Neural progenitor cell (in vitro differentiated cells): ENCODE results near the gene SSBP3. TPM values are rescaled to one million over a fixed set of nuclear protein-coding genes. Genes with fewer than 3 reads are reported as not detected.

Experiments used
- DNase-seq: peaks from one replicate; pipeline ENCODE4 v3.0.0-alpha.2; 2016; ENCODE audit warnings: low spot score
- H2AFZ ChIP-seq: fragments of 200-600 bp; sonication (generic); replicated peaks from 2 replicates; pipeline ENCODE4 v1.6.1; 2016; ENCODE audit warnings: antibody characterized with exemption
- H3F3A ChIP-seq: fragments of 200-600 bp; sonication (generic); 2 replicates; pipeline ENCODE4 v1.6.1; 2016; ENCODE audit warnings: antibody characterized with exemption, low read depth
- H3K27ac ChIP-seq: fragments of 200-600 bp; sonication (generic); 2 replicates; pipeline ENCODE4 v1.5.1; 2016; ENCODE audit warnings: mild to moderate bottlenecking
- H3K27me3 ChIP-seq: fragments of 200-600 bp; sonication (generic); 2 replicates; pipeline ENCODE4 v1.6.1; 2016; ENCODE audit warnings: mild to moderate bottlenecking, moderate library complexity
- H3K36me3 ChIP-seq: fragments of 200-600 bp; sonication (generic); 2 replicates; pipeline ENCODE4 v1.5.1; 2016
- H3K4me1 ChIP-seq: fragments of 200-600 bp; sonication (generic); 2 replicates; pipeline ENCODE4 v1.6.1; 2016; ENCODE audit warnings: mixed run types
- H3K4me2 ChIP-seq: fragments of 200-600 bp; sonication (generic); 2 replicates; pipeline ENCODE4 v1.6.1; 2016
- H3K4me3 ChIP-seq: fragments of 200-600 bp; sonication (generic); 2 replicates; pipeline ENCODE4 v1.5.1; 2016
- H3K79me2 ChIP-seq: fragments of 200-600 bp; sonication (generic); 2 replicates; pipeline ENCODE4 v1.6.1; 2016; ENCODE audit warnings: low read depth
- H3K9ac ChIP-seq: fragments of 200-600 bp; sonication (generic); 2 replicates; pipeline ENCODE4 v1.6.1; 2016
- H3K9me3 ChIP-seq: fragments of 200-600 bp; sonication (generic); 2 replicates; pipeline ENCODE4 v1.5.1; 2016; ENCODE audit warnings: low read depth
- H4K20me1 ChIP-seq: fragments of 200-600 bp; sonication (generic); 2 replicates; pipeline ENCODE4 v1.6.1; 2016; ENCODE audit warnings: low read depth
- H3K27ac Mint-ChIP-seq: 3 replicates; pipeline ENCODE4 v1.8.0; 2021; ENCODE audit warnings: mixed read lengths
- H3K27me3 Mint-ChIP-seq: 2 replicates; pipeline ENCODE4 v1.8.0; 2022; ENCODE audit warnings: low read depth, mild to moderate bottlenecking, inconsistent platforms, moderate library complexity, mixed read lengths; ENCODE audit not compliant: insufficient read depth
- H3K36me3 Mint-ChIP-seq: 3 replicates; pipeline ENCODE4 v1.8.0; 2021; ENCODE audit warnings: mixed read lengths
- H3K4me1 Mint-ChIP-seq: 3 replicates; pipeline ENCODE4 v1.8.0; 2021; ENCODE audit warnings: mixed read lengths
- H3K4me3 Mint-ChIP-seq: 3 replicates; pipeline ENCODE4 v1.8.0; 2021; ENCODE audit warnings: mild to moderate bottlenecking, moderate library complexity, mixed read lengths
- H3K9me3 Mint-ChIP-seq: 3 replicates; pipeline ENCODE4 v1.8.0; 2020; ENCODE audit warnings: mixed read lengths
- EZH2 ChIP-seq: fragments of 200-600 bp; sonication (generic); IDR thresholded peaks from 2 replicates; pipeline ENCODE4 v1.6.1; 2017; ENCODE audit warnings: antibody characterized with exemption, mild to moderate bottlenecking, moderate library complexity
- EZH2phosphoT487 ChIP-seq: fragments of 200-600 bp; sonication (generic); IDR thresholded peaks from 2 replicates; pipeline ENCODE4 v1.6.1; 2017; ENCODE audit warnings: antibody characterized with exemption
- total RNA-seq: library from RNA; depleted of rRNA; stranded (reverse); fragments of >200 nt; gene quantifications from 2 replicates; pipeline ENCODE4 v1.2.3, GENCODE V29; 2015; ENCODE audit warnings: low replicate concordance
- TF ChIP-seq, protein P1 (sequence below): fragments of 200-600 bp; sonication (generic); IDR thresholded peaks from 2 replicates; pipeline ENCODE4 v1.5.1; 2017; ENCODE audit warnings: antibody characterized with exemption, mild to moderate bottlenecking

The SSBP3 gene
- total RNA-seq, 1 donor from 2014 or later = 53.0 TPM

DNA sequence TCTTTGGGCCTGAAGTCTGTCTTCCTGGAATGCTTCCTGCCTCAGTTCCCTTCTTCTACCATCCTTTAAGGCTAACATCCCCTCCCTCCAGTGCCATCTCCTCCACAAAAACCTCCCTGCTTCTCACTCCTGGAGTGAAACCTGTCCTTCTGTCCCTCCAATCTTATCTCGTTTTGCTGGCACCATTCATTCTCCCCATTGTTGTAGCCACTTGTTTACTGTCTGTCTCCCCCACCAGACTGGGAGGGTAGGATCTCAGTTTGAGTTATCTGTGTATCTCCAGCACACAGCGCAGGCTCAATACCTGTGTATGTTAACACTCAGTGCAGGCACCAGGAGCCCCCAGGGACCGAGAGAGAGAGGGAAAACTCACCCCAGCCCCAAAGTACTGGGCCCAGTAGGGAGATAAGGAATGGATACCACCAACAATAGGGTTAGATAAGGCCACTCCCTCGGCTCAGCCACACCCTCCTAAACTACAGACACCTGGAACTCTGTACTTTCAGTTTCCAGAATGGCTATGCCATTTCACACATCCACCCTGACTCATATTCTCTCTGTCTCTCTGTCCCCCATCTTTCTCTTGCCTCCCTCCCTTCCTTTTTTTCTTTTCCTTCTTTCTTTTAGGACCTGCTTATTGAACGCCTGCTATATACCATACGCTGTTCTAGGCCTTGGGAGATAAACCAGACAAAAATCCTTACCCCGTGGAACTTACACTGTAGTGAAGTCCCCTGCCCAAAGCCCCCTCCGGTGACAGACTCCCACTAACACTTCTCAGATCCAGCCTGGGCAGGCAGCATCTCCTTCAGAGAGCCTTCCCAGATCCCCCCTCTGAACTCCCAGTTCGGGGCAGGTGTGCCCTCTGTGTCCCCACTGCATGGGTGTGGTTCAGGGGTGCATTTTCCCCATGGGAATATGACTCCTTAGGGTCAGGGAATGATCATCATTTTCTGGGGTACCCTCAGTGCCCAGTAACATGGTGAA lies 3.3 kb upstream of the SSBP3 start:
- Histone ChIP-seq H3K4me1 (peaks cover 39% of the 10 kb centered on the region), H3F3A (peaks cover 33% of the 10 kb centered on the region), H3K9me3 (no peaks in the 10 kb centered on the region), H3K27me3 (no peaks in the 10 kb centered on the region), H4K20me1 (peaks cover 11% of the 10 kb centered on the region), H2AFZ (no peak overlapping the region), H3K9ac (no peak overlapping the region), H3K79me2 (peaks cover 12% of the 10 kb centered on the region), H3K4me2 (no peak overlapping the region), H3K36me3 (no peaks in the 10 kb centered on the region), H3K4me3 (no peak overlapping the region), H3K27ac (no peak overlapping the region)
- DNase-seq = no peak
- Mint-ChIP-seq H3K27me3 (peaks cover 16% of the 10 kb centered on the region), H3K4me1 (peaks cover 54% of the 10 kb centered on the region), H3K27ac (peak overlapping the region; percentile 100), H3K36me3 (peaks cover under 1% of the 10 kb centered on the region), H3K4me3 (no peak overlapping the region), H3K9me3 (no peaks in the 10 kb centered on the region)
- TF ChIP-seq EZH2 (no peak), EZH2phosphoT487 (no peak)
- TF ChIP-seq, protein P1, sequence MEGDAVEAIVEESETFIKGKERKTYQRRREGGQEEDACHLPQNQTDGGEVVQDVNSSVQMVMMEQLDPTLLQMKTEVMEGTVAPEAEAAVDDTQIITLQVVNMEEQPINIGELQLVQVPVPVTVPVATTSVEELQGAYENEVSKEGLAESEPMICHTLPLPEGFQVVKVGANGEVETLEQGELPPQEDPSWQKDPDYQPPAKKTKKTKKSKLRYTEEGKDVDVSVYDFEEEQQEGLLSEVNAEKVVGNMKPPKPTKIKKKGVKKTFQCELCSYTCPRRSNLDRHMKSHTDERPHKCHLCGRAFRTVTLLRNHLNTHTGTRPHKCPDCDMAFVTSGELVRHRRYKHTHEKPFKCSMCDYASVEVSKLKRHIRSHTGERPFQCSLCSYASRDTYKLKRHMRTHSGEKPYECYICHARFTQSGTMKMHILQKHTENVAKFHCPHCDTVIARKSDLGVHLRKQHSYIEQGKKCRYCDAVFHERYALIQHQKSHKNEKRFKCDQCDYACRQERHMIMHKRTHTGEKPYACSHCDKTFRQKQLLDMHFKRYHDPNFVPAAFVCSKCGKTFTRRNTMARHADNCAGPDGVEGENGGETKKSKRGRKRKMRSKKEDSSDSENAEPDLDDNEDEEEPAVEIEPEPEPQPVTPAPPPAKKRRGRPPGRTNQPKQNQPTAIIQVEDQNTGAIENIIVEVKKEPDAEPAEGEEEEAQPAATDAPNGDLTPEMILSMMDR = no peak

DNA sequence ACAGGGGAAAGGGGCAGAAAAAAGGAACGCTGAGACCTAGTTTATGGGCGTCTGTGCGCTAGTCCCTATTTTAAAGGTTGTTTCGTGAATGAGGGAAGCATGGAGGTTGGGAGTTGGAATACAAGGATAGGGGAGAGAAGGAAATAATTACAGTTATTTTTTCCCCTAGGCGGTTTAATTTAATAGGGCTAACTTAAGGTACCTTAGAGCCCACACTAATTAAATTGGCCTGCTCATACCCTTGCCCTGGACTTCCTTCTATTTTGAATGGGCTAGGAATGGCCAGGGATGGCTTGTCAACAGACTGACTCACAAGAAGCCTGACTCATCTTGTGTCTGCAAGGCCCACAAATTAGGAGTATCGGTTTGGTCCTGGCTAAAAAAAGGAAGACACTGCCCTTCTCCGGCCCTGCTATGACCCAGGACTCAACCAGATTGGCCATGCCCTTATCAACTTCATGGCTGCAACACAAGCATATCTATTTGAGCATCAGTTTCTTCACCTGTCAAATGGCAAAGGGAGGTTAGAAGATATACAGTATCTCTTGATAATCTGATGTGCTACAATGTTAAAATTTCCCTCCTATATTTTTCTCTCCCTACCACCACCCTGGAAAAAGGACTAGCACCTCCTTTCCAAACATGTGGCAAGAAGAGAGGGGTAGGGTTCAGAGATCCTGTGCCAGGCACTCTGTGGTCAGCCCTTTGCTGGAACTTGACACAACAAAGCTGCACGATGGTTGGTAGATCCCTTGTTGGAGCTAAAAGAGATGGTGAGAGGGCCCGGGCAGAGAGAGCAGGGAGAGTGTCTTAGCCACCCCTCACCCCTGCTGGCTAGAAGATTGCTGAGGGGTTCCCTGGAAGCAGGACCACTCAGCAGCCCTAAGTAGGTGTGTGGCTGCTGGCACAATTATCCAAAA lies 2.2 kb upstream of the SSBP3 start:
- Mint-ChIP-seq H3K27ac (peak overlapping the region; percentile 100), H3K9me3 (no peaks in the 10 kb centered on the region), H3K4me3 (peak overlapping the region; percentile 94), H3K36me3 (peaks cover 9% of the 10 kb centered on the region), H3K4me1 (peaks cover 57% of the 10 kb centered on the region), H3K27me3 (peaks cover 16% of the 10 kb centered on the region)
- Histone ChIP-seq H4K20me1 (peaks cover 21% of the 10 kb centered on the region), H3K9me3 (no peaks in the 10 kb centered on the region), H3K27ac (peak overlapping the region; percentile 74), H3K79me2 (peaks cover 22% of the 10 kb centered on the region), H3K27me3 (no peaks in the 10 kb centered on the region), H3F3A (peaks cover 33% of the 10 kb centered on the region), H3K4me1 (peaks cover 49% of the 10 kb centered on the region), H3K9ac (no peak overlapping the region), H3K4me3 (peak overlapping the region; percentile 97), H3K4me2 (peak overlapping the region; percentile 98), H3K36me3 (no peaks in the 10 kb centered on the region), H2AFZ (peak overlapping the region; percentile 23)
- TF ChIP-seq EZH2phosphoT487 (no peak), EZH2 (no peak)
- TF ChIP-seq, protein P1 = no peak
- DNase-seq = no peak

DNA sequence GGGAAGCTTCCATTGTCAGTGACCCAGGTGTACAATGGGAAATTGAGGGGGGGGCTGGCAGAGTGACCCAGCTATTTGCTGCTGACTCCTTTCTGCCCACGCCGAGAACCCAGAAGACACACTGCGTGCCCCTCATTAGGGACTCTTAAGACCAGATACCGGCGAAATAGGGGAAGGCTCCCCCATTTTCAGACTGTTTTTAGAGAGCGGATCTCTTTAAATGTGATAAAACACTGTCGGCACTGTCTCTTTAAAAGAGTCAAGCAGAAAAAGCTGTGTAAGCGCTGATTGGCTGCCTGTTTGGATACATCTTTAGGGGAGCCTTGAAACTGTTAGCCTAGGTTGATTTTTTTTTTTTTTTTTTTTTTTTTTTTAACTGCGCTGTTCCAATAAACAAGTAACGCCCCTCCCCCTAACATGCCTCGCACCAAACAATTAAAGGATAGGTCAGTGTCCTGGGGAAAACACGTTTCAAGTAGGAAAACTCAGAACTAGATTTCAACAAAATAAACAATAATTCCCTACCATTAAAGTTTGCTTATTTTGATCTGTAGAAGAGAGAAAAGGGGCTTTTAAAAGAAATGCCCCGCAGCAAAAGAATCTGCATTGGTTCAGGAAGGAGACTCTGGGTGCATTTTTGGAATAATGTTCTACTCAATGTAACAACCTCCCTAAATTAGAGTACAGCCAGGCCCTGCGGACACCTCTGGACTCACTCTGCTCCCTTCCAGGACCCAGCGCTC lies 1.4 kb upstream of the SSBP3 start:
- H3K9ac ChIP-seq = peak overlapping the region; percentile 7
- H3K36me3 Mint-ChIP-seq = peaks cover 16% of the 10 kb centered on the region
- peaks cover 61% of the 10 kb centered on the region for H3K4me1 Mint-ChIP-seq
- peaks cover 58% of the 10 kb centered on the region for H3K4me1 ChIP-seq
- H3F3A ChIP-seq = peaks cover 33% of the 10 kb centered on the region
- no peaks in the 10 kb centered on the region for H3K36me3 ChIP-seq
- peak overlapping the region; percentile 7 for H2AFZ ChIP-seq
- H3K27me3 Mint-ChIP-seq = peaks cover 16% of the 10 kb centered on the region
- peaks cover 30% of the 10 kb centered on the region for H4K20me1 ChIP-seq
- peak overlapping the region; percentile 97 for H3K4me3 ChIP-seq
- no peaks in the 10 kb centered on the region for H3K9me3 Mint-ChIP-seq
- peak overlapping the region; percentile 98 for H3K4me2 ChIP-seq
- H3K27ac Mint-ChIP-seq = peak overlapping the region; percentile 100
- no peaks in the 10 kb centered on the region for H3K27me3 ChIP-seq
- TF ChIP-seq, protein P1 = no peak
- TF ChIP-seq EZH2phosphoT487 = no peak
- no peak for TF ChIP-seq EZH2
- H3K9me3 ChIP-seq = no peaks in the 10 kb centered on the region
- peak overlapping the region; percentile 83 for H3K27ac ChIP-seq
- peak; percentile 93 for DNase-seq
- H3K79me2 ChIP-seq = peaks cover 30% of the 10 kb centered on the region
- H3K4me3 Mint-ChIP-seq = peak overlapping the region; percentile 94
